Measurements from ENCODE around the gene DAB1. TPM values are rescaled to one million over a fixed set of nuclear protein-coding genes. Genes with fewer than 3 reads are reported as not detected.

Gene DAB1
- total RNA-seq, 6 donors from 2014 or later, result 0.15 to 0.20 TPM; not detected in 4

GRCh38 chr1:57331620-57332019, 92.2 kb downstream of the DAB1 start:
- H3K27ac ChIP-seq, result no peak overlapping the region
- H3K4me1 ChIP-seq, result no peaks in the 10 kb centered on the region
- WGBS, 2 donors, result 66 to 88% methylated on average over 3 of the region's 3 CpGs
- DNase-seq (no peak), ATAC-seq (ENCODE audit: low FRiP score in 2 of 2) (no peak)
- no peak overlapping the region for H3K4me3 ChIP-seq
- H3K36me3 ChIP-seq, result no peaks in the 10 kb centered on the region
- TF ChIP-seq EP300 (IDR thresholded peaks at IDR 0.05), result no peak
- TF ChIP-seq POLR2AphosphoS5 (IDR thresholded peaks at IDR 0.05), result no peak
- TF ChIP-seq CTCF (IDR thresholded peaks at IDR 0.05), result no peak
- TF ChIP-seq POLR2A (IDR thresholded peaks at IDR 0.05), result no peak
- H3K9me3 ChIP-seq, result no peaks in the 10 kb centered on the region
- H3K27me3 ChIP-seq, result no peaks in the 10 kb centered on the region

GRCh38 chr1:57329937-57330336, 93.9 kb downstream of the DAB1 start:
- H3K27ac ChIP-seq, result no peak overlapping the region
- H3K36me3 ChIP-seq, result no peaks in the 10 kb centered on the region
- H3K4me3 ChIP-seq, result no peak overlapping the region
- DNase-seq, result no peak
- no peak for ATAC-seq (ENCODE audit: low FRiP score in 2 of 2)
- no peaks in the 10 kb centered on the region for H3K4me1 ChIP-seq
- H3K9me3 ChIP-seq, result no peaks in the 10 kb centered on the region
- WGBS, 2 donors, result 45 to 74% methylated on average over 1 of the region's 1 CpG
- TF ChIP-seq POLR2AphosphoS5 (IDR thresholded peaks at IDR 0.05) (no peak), EP300 (IDR thresholded peaks at IDR 0.05) (no peak), CTCF (IDR thresholded peaks at IDR 0.05) (no peak), POLR2A (IDR thresholded peaks at IDR 0.05) (no peak)
- H3K27me3 ChIP-seq, result no peaks in the 10 kb centered on the region

- Histone ChIP-seq H3K4me3 (no peak overlapping the region), H3K27me3 (no peaks in the 10 kb centered on the region), H3K36me3 (no peaks in the 10 kb centered on the region), H3K4me1 (no peaks in the 10 kb centered on the region), H3K9me3 (no peaks in the 10 kb centered on the region), H3K27ac (no peak overlapping the region)
- WGBS, 2 donors, result 92 to 93% methylated on average over 6 of the region's 6 CpGs
- TF ChIP-seq POLR2AphosphoS5 (IDR thresholded peaks at IDR 0.05) (no peak), EP300 (IDR thresholded peaks at IDR 0.05) (no peak), CTCF (IDR thresholded peaks at IDR 0.05) (no peak), POLR2A (IDR thresholded peaks at IDR 0.05) (no peak)
- DNase-seq, result no peak
- ATAC-seq (ENCODE audit: low FRiP score in 2 of 2), result no peak
Observed at GRCh38 chr1:57329001-57329527, 94.8 kb downstream of the DAB1 start.

GRCh38 chr1:57327946-57328345, 95.9 kb downstream of the DAB1 start:
- no peak for TF ChIP-seq EP300 (IDR thresholded peaks at IDR 0.05)
- TF ChIP-seq POLR2A (IDR thresholded peaks at IDR 0.05), result no peak
- no peak for TF ChIP-seq CTCF (IDR thresholded peaks at IDR 0.05)
- no peak for TF ChIP-seq POLR2AphosphoS5 (IDR thresholded peaks at IDR 0.05)
- 89% methylated on average over 4 of the region's 4 CpGs for WGBS, 2 donors
- no peak overlapping the region for H3K4me3 ChIP-seq
- ATAC-seq (ENCODE audit: low FRiP score in 2 of 2), result no peak
- no peaks in the 10 kb centered on the region for H3K9me3 ChIP-seq
- H3K27ac ChIP-seq, result no peak overlapping the region
- no peaks in the 10 kb centered on the region for H3K27me3 ChIP-seq
- no peaks in the 10 kb centered on the region for H3K4me1 ChIP-seq
- DNase-seq, result no peak
- no peaks in the 10 kb centered on the region for H3K36me3 ChIP-seq

- Histone ChIP-seq H3K27me3 (no peaks in the 10 kb centered on the region), H3K36me3 (no peaks in the 10 kb centered on the region), H3K4me1 (no peaks in the 10 kb centered on the region), H3K27ac (no peak overlapping the region), H3K4me3 (no peak overlapping the region), H3K9me3 (no peaks in the 10 kb centered on the region)
- ATAC-seq (ENCODE audit: low FRiP score in 2 of 2), result no peak
- DNase-seq, result no peak
- 81 to 83% methylated on average over 5 of the region's 5 CpGs for WGBS, 2 donors
- TF ChIP-seq EP300 (IDR thresholded peaks at IDR 0.05), result no peak
- no peak for TF ChIP-seq POLR2A (IDR thresholded peaks at IDR 0.05)
- no peak for TF ChIP-seq CTCF (IDR thresholded peaks at IDR 0.05)
- TF ChIP-seq POLR2AphosphoS5 (IDR thresholded peaks at IDR 0.05), result no peak
Observed at GRCh38 chr1:57327336-57327735, 96.5 kb downstream of the DAB1 start.

Data from upper lobe of left lung (tissue), 6 donors.